T47D (cell line): ENCODE data around the gene GAB2.
"Not testable (repeated sequence)": the region's sequence is repeated elsewhere in the genome, so short reads cannot be mapped to it uniquely, and the experiment has no call there.

Experiments used
- DNase-seq, 2 experiments: peaks; one replicate each; pipeline versions ENCODE4 v3.0.0 to v3.0.0-alpha.2; 2011 to 2012; ENCODE audit warnings: low read depth in 1 of 2, low spot score in 1 of 2
- JUND ChIP-seq: IDR thresholded peaks from 2 replicates; pipeline ENCODE4 v1.6.1; 2012; ENCODE audit warnings: low read depth
- in situ Hi-C: cut with HindIII; loops from 2 replicates; pipeline ENCODE4 v1.10.0; 2016; ENCODE audit warnings: low sequenced_read_pairs, low pct_unique_long_range_greater_than_20kb

The GAB2 gene

DNA sequence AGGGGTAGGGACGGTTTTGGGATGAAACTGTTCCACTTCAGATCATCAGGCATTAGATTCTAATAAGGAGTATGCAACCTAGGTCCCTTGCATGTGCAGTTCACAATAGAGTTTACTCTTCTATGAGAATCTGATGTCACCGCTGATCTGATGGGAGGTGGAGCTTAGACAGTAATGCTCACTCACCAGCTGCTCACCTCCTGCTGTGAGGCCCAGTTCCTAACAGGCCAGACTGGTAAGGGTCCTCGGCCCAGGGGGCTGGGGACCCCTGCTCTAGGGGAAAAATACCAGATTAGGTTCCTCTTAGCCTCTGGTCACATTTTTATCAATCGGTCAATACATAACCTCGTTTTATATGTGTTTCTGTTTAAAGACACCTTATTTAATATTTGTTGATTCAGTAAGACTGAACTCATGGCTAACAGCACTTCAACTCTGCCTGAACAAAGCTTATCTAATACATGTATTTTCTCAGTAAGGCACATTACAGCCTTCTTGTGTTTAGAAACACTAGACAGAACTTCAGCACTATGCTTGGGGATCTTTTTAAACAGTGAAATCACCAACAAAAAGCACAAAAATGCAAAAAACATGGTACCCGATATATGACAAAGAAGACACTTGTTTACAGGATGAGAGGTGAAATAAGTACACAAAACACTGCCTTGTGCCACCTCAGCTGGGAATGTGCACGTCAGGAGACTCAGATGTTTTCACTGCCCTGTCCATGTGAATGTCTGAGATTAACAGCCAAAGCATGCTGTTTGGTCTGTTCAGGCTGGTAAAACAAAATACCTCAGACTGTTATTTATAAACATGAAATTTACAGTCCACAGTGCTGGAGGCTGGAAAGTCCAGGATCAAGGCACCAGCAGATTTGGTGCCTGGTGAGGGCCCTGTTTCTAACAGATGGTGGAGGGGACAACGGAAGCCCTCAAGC is 121.4 kb downstream of the GAB2 start:
- peak in 1 of 2 experiments; percentile 87 for DNase-seq
- in situ Hi-C loops: no loop called here
- no peak for TF ChIP-seq JUND

DNA sequence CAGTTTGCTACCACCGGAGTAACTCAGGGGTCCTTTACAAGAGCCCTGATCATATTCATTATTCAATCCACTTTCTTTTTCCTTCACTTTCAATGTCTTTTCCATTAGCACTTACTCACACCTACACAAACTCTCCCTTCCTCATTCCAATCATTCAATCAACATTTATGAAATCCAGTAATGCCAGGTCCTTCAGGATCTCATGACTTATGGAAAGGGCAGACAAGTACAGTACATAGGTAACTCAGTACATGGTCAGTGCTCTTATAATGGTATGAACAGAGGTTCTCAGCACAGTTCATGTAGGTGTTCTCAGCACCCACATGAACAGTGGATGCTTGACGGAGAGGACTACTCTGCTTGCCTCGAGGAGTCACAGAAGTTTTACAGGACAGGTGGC is 122.3 kb downstream of the GAB2 start:
- DNase-seq: peak in 1 of 2 experiments; percentile 92
- TF ChIP-seq JUND: no peak
- in situ Hi-C loops: no loop called here

DNA sequence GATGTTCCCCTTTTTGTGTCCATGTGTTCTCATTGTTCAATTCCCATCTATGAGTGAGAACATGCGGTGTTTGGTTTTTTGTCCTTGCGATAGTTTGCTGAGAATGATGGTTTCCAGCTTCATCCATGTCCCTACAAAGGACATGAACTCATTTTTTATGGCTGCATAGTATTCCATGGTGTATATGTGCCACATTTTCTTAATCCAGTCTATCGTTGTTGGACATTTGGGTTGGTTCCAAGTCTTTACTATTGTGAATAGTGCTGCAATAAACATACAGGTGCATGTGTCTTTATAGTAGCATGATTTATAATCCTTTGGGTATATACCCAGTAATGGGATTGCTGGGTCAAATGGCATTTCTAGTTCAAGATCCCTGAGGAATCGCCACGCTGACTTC is 123.5 kb downstream of the GAB2 start:
- in situ Hi-C loops, DNase-seq: not testable (repeated sequence)

DNA sequence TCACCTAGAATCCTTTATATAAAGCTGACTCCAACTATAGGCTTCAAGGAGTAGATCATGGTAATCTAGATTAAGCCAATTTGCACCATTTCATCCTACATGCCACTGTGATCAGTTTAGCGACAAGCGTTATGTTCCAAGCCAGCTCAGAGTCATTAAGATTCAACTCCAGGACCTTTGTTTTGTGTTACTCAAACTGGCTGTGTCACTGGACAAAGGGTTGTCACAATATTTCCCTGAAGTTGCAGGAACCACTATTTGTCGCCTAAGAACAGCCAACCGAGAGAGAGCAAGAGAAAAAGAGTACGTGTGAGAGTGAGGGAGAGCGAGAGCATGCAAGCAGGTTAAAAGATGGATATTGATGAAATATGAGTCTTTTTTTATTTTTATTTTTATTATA is 124.1 kb downstream of the GAB2 start:
- no peak for DNase-seq
- no peak for TF ChIP-seq JUND
- in situ Hi-C loops: no loop called here

DNA sequence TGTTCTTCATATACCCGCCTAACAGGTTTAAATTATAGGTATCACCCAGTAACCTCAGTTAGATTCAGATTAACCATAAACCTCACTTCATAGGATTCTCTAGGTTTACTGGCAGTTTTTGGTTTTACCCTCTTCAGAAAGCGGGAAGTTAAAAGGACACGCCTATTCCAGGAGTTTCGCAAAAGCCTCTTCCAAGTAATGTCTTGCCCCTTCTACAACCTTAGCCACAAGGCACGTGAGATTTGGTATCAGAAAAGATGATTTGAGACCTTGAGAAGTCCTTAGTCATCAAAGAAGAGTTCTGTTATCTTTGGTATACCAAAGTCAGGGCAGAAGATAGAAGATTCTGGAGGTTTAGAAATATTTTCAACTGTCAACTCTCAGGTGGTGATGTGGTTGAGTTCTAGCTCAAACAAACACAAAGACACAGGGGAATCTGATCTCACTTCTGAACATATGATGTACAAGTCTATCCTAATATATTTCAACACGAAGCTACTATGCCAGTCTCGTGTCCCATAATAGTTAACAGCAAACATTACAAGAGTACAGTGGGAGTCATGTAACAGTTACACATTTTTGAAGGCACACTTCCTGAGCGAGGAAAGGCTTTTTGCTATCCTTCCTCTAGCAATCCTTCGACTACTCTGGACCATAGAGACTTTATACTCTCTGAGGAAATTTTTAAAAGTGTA is 125.4 kb downstream of the GAB2 start:
- no peak for TF ChIP-seq JUND
- DNase-seq: no peak
- in situ Hi-C loops: no loop called here

DNA sequence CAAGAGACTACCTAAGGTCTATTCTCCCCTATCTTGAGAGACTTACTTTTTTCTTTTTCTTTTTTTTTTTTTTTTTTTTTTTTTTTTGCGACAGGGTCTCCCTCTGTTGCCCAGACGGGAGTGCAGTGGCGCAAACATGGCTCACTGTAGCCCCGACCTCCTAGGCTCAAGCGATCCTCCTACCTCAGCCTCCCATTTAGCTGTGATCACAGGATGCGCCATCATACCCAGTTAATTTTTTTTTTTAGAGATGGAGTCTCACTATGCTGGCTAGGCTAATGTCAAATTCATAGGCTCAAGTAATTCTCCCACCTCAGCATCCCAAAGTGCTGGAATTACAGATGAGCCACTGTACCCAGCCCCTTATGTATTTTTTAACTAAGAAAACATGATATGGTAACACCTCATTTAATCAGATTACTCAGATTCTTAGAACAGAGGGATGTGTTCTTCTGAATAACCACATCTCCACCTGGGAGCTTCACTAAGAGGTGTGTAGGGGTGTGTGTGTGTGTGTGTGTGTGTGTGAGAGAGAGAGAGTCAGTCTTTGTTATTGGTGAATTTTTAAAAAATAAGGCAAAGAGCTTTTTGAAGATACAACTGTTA is 126.0 kb downstream of the GAB2 start:
- DNase-seq: no peak
- no peak for TF ChIP-seq JUND
- in situ Hi-C loops: no loop called here

DNA sequence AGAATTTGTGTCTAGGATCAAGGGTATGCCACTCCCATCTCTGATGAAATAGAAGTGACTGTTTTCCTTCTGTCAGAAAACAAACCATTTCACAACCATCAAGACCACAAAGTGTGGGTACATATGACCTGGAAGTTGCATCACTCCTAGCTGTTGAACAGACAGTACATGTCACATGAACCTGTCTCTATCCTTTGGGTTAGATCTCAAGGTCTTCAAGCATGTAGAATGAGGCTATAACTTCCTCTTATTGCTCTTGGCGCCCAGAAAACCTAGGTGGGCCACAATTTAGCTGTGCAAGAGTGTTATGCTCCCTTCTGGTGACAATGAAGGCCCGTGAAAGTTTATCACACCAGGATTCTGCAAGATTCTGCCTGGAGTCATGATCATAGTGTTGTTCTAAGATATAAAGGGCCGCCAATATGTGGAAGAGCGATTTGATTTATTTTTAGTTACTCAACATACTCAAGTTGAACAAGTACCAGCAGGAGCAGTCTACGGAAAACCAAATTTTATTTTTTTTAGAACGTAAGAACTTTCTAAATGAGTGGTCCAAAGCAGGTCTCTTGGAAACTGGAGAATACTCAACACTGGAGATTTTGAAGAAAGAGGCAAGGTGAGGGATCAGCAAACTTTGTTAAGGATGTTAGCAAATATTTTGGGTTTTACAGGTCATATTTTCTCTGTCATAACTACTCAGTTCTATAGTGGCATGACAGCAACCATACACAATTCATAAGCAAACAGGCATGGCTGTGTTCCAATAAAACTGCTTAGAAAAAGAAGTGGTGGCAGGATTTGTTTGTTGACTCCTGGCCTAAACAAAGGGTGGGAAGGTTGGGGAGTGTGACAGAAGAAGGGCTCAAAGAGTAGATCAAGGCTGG is 127.1 kb downstream of the GAB2 start:
- in situ Hi-C loops: no loop called here
- no peak for TF ChIP-seq JUND
- peak in 1 of 2 experiments; percentile 82 for DNase-seq

DNA sequence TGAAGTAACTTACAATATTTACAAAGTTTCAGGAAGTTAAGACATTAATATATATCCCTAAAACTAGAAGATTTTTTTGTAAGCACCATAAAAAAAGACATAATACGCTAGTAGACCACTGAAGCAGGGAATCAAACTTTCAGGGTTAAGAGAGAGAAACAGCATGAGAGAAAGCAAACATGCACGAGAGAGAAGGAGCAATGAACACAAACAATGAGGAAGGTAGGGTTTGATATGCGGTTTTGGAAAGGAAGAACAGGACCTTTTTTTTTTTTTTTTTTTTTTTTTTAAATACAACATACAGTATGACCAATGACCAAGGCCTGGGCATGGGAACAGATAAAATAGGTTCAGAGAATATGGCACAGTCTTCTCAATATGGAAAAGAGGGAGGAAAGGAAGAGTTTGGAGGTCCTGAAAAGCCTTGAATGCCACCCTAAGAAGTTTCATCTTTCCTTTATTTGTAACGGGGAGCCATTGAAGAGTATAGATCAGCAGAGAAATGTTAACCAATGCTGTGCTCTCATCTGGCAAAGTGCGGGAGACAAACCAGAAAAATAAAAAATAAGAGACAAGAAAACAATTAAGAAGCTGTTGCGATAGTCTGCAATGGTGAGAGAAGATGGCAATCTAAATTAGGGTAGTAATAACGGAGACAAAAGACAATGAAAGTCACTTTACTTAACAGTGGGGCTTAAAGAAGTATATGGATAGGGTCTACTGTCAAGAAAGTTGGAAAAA is 127.9 kb downstream of the GAB2 start:
- TF ChIP-seq JUND: no peak
- no peak for DNase-seq
- in situ Hi-C loops: no loop called here

DNA sequence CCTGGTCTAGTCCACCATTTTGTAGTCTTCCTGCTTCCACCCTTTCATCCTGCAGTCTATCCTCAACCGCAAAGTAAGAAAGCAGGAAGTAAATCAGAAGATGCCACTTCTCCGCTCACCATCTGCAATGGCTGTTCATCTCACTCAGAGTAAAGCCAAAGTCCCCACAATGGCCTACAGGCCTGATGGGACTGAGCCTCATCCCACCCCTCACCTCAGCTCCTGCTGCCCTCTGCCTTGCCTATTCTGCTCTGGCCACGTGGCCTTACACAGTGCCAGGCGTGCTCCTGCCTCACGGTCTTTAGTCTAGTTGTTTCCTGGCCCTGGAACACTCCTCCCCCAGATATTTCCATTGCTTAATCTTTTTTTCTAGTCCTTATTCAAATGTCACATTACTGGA is 133.4 kb downstream of the GAB2 start:
- no peak for DNase-seq
- no peak for TF ChIP-seq JUND
- in situ Hi-C loops: no loop called here

DNA sequence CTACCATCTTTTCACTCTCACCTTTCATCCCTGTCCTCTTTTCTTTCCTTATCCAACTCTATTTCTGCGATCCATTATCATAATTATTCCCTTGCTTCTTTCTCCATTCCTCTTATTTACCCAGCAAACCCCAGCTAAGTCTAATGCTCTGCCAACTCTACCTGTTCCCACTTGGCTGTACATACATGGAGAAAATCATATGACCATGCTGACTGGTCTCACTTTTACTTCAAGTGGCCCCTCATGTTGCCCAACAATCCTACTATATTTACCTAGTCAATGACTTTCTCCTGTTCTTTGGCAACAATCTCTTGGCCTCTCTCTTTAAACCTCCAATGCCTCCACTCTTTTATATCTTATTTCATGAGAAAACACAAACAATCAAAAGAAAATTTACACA is 134.8 kb downstream of the GAB2 start:
- in situ Hi-C loops: no loop called here
- TF ChIP-seq JUND: no peak
- DNase-seq: no peak

DNA sequence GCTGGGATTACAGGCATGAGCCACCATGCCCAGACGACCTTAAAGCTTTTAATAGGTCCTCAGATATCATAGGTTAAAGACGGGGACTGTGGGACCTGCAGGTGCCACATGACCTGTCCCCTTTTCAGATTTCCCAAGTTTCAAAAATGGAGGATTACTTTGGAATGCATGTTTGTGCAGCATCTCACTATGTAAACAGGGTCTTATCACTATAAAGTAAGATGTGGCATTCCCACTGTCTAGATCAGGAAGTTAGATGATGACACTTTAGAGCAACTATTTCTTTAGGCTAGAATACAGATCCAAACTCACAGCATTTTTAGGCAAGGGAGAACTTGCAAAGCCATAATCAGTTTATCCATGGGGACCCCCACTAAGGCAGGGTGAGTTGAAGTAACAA is 136.1 kb downstream of the GAB2 start:
- no peak for TF ChIP-seq JUND
- in situ Hi-C loops: no loop called here
- no peak for DNase-seq
